ENCODE results near the gene DKK1.
"Not testable (repeated sequence)": the region's sequence is repeated elsewhere in the genome, so short reads cannot be mapped to it uniquely, and the experiment has no call there.

Gene DKK1

GRCh38 chr10:52318822-52319464, 4.9 kb downstream of the DKK1 start:
- no peak for DNase-seq

GRCh38 chr10:52319926-52320325, 5.8 kb downstream of the DKK1 start:
- no peak for DNase-seq

- DNase-seq = no peak
Measured at GRCh38 chr10:52322323-52322722, 8.2 kb downstream of the DKK1 start.

GRCh38 chr10:52322936-52323335, 8.9 kb downstream of the DKK1 start:
- DNase-seq = no peak

DNA sequence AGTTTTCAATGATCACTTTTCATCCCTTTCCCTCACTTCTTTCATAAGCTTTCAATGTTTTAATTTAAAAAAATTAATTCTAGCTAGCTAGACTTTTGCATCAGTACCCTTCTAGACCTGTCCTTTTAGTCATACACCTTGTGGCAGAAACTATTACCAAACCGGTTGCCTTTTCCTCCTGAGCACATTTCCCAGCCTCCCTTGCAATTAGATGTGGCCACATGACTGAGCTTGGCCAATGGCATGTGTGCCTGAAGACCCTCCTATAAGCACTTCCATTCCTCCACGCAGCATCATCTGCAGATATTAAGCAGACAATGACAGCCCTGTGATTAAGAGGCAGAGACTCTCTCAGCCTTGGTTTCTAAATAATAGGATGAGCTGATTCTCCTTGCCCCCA, 12.3 kb downstream of the DKK1 start:
- no peak for DNase-seq

DNA sequence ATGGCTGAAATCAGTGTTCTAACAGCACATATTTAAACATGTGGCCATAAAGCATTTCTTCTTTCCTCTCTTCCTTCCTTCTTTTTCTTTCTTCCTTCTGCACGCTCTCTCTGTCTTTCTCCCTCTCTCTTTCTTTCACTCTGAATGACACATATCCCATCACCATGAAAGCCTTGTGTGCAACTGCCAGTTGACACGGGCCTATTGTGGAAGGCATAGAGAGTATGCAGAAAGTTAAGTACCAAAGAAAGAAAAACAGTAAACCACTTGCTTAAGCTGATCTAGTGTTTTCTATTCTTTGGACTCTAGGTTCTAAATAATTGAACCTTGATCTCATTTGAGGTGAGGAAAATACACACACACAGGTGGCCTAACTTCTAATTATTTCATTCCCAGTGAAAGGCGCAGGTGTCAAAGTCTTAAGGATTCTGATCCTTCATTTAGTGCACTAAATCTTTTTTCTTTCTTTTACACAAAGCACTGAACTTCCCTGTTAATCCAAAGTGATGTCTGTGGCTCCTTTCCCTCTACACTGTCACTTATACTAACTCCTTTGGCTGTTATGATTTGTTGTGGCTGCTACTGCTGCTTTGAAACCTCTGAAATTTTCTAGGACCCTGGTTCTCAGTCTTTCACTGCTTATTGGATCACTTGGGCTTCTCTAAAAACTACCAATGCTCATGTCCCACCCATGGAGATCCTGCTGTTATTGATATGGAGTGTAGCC, 17.7 kb downstream of the DKK1 start:
- no peak for DNase-seq

DNA sequence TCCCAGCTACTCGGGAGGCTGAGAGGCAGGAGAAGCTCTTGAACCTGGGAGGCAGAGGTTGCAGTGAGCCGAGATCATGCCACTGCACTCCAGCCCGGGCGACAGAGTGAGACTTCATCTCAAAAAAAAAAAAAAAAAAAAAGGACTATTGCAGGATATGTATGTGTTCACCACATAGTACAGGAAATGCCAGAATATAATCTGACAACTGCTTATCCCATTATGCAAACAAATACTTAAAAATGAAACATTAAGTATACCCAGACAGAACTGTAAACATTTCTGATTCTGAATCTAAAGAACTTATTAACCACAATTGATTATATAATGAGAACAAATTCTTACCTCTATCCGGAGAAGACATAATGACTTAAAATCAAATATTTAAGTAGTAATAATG, 18.7 kb downstream of the DKK1 start:
- DNase-seq = no peak

GRCh38 chr10:52334595-52334994, 20.5 kb downstream of the DKK1 start:
- no peak for DNase-seq

GRCh38 chr10:52335665-52336064, 21.6 kb downstream of the DKK1 start:
- no peak for DNase-seq

- DNase-seq = no peak
Measured at GRCh38 chr10:52337225-52337624, 23.1 kb downstream of the DKK1 start.

GRCh38 chr10:52343439-52343838, 29.4 kb downstream of the DKK1 start:
- no peak for DNase-seq

DNA sequence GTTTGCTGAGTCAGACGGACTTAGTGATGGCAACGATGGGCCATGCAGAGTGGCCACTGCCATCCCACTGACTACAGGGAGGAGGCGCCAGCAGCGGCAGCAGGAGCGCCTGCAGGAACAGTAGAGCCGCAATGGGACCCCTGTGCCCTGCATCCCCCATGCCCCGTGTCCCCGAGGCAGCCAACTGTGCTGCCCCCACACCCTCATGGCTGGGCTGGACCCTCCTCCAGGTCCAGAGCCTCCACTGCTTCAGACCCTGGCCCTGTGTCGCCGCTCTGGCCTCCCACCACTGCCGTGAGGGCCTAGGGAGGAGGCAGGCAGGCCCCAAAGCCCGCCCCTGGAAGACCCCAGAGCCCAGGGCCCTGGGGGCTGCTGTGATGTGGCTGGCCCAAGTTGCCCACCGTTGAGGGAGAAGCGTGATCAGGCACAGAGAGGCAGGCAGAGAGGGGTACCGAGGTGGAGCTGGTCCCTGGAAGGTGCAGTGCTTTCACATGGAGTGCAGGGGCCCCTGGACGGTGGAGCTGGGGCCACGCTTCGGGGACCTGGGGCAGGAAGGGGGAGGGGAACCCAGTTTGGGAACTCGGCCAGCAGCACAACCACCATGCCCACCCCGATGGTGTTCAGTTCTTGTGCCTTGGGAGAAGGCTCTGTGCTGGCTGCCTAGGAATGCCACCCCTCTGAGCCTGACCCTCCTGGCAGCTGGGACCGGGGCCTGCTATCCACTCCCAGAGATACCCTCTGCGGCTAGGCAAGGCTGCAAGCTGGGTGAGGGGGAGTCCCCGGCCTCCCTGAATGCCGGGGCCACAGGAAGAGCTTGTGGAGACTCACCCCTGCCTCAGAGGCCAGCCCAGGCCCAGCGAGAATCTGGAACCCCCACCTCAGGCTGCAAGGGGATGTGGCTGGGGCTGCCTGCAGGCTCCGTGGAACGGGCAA, 32.6 kb downstream of the DKK1 start:
- no peak for DNase-seq

GRCh38 chr10:52347327-52347667, 33.2 kb downstream of the DKK1 start:
- no peak for DNase-seq

DNA sequence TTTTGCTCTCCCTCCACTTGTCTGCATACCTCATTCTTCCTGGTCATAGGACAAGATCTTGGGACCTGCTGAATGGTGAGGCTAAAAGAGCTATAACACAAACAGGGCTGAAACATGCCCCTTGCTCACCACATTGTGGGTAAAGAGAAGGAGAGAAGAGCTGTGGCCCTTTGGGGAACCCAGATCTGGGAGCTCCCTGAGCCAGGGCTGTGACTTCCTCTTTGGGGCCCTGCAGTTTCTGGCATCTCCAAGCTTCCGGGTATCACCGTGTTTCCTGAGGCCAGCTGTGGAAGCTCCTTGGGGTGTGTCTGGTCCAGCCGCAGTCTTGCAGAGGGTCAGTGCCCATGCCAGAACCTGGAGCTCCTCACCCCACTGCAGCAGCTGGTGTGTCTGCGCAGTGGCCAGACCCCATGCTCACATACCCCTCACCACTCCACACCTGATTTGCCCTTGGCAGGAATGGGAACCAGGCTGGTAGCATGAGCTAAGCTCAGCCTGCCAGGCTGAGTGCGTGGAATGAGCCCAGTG, 34.0 kb downstream of the DKK1 start:
- no peak for DNase-seq

GRCh38 chr10:52351914-52352330, 37.8 kb downstream of the DKK1 start:
- no peak for DNase-seq

GRCh38 chr10:52353205-52353604, 39.1 kb downstream of the DKK1 start:
- DNase-seq = no peak

- DNase-seq = no peak
Measured at GRCh38 chr10:52353960-52354394, 39.9 kb downstream of the DKK1 start.

- no peak for DNase-seq
Measured at GRCh38 chr10:52357971-52358370, 43.9 kb downstream of the DKK1 start.

DNA sequence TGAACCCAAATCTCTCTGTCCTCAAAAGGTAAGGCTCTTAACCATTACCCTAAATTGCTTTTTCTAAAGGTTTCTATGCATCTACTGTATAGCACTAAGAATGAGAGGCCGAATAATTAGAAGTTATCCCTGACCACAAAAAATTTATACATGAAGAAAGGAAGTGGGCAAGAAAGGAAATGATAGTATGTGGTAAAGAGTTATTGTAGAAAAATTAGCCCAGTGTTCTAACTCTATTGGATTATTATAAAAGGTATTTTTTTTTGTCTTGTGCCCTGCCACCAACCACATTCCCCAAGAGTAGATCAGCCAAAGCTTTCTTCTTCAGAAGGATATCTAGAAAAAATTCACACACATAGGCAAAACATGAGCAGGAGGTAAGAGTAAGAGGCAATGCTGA, 45.4 kb downstream of the DKK1 start:
- DNase-seq = no peak

GRCh38 chr10:52365547-52366432, 51.7 kb downstream of the DKK1 start:
- DNase-seq = not testable (repeated sequence)
